Panc1 (cell line): Measurements from ENCODE around the gene CYP26B1. TPM values are rescaled to one million over a fixed set of nuclear protein-coding genes. Genes with fewer than 3 reads are reported as not detected.

ENCODE experiments used
- ATAC-seq: fragments of 200-7000 bp; cut with Tn5 transposase; 2 replicates; pipeline ENCODE4 v1.9.1; 2020; ENCODE audit warnings: mild to moderate bottlenecking, moderate library complexity
- BruUV-seq: library from RNA; stranded (reverse); fragments of 400-500 nt; replicated peaks from 2 replicates; lab custom pipeline; 2021; lab: Mats Ljungman, UMichigan
- CTCF ChIA-PET: fragments of 300-600 bp; sonication (Branson Sonifier 250); formaldehyde crosslinking; loops from one replicate; lab custom pipeline; 2022; ENCODE audit warnings: antibody characterized with exemption; lab: Charles Lee
- POLR2A ChIA-PET: fragments of 300-600 bp; sonication (Branson Sonifier 250); formaldehyde crosslinking; loops from one replicate; lab custom pipeline; 2022; ENCODE audit warnings: antibody characterized with exemption; lab: Charles Lee
- DNase-seq: peaks from one replicate; pipeline ENCODE4 v3.0.0-alpha.2; 2010; ENCODE audit warnings: low read depth, low spot score
- H3K27ac ChIP-seq: 2 replicates; pipeline ENCODE4 v1.5.1; 2011; ENCODE audit warnings: mild to moderate bottlenecking, low read length, inconsistent platforms
- H3K27me3 ChIP-seq: fragments of 200-500 bp; sonication (Bioruptor generic); 2 replicates; pipeline ENCODE4 v1.6.0; 2014; ENCODE audit warnings: low read length, inconsistent platforms; ENCODE audit not compliant: control insufficient read depth, insufficient read depth
- H3K36me3 ChIP-seq: fragments of 200-500 bp; sonication (Bioruptor generic); 2 replicates; pipeline ENCODE4 v1.5.1; 2014; ENCODE audit warnings: inconsistent platforms, mild to moderate bottlenecking, low read length, moderate library complexity; ENCODE audit not compliant: control insufficient read depth, insufficient read depth
- H3K4me1 ChIP-seq: 2 replicates; pipeline ENCODE4 v1.5.1; 2011; ENCODE audit warnings: inconsistent platforms, mild to moderate bottlenecking, low read length, moderate library complexity; ENCODE audit not compliant: control insufficient read depth, insufficient read depth
- H3K4me3 ChIP-seq, 2 experiments: 2 replicates each; pipeline ENCODE4 v1.5.1; 2011 to 2012; ENCODE audit warnings: low read depth in 2 of 2, low read length in 2 of 2, mild to moderate bottlenecking in 2 of 2, inconsistent platforms in 1 of 2, moderate library complexity in 1 of 2
- H3K9me3 ChIP-seq: fragments of 200-500 bp; sonication (Bioruptor generic); 2 replicates; pipeline ENCODE4 v1.5.1; 2014; ENCODE audit warnings: low read depth, mild to moderate bottlenecking, inconsistent platforms, low read length, moderate library complexity; ENCODE audit not compliant: control insufficient read depth, insufficient read depth
- POLR2AphosphoS5 ChIP-seq: IDR thresholded peaks from 2 replicates; pipeline ENCODE4 v1.6.1; 2012; ENCODE audit warnings: mild to moderate bottlenecking, low read depth, low read length, moderate library complexity
- SIN3A ChIP-seq: IDR thresholded peaks from 2 replicates; pipeline ENCODE4 v1.6.1; 2012; ENCODE audit warnings: low read depth, mild to moderate bottlenecking, low read length, moderate library complexity, borderline replicate concordance; ENCODE audit not compliant: insufficient read depth
- in situ Hi-C: cut with HindIII; loops from 2 replicates; pipeline ENCODE4 v1.10.0; 2016; ENCODE audit warnings: low sequenced_read_pairs, low pct_unique_long_range_greater_than_20kb
- intact Hi-C: fragments of 100-400 bp; cut with micrococcal nuclease; formaldehyde crosslinking; loops from one replicate; pipeline ENCODE4 v1.10.0; 2022; ENCODE audit not compliant: unreplicated experiment
- total RNA-seq: library from RNA; stranded (reverse); gene quantifications from one replicate; pipeline ENCODE4 v1.2.1, GENCODE V29; 2021; ENCODE audit not compliant: unreplicated experiment
- TF ChIP-seq, protein P1 (sequence below): fragments of 450-650 bp; IDR thresholded peaks from 2 replicates; pipeline ENCODE4 v1.5.1; 2017; ENCODE audit warnings: mild to moderate bottlenecking
- TF ChIP-seq, protein P2 (sequence below), 2 experiments: IDR thresholded peaks; 2 replicates each; pipeline ENCODE4 v1.6.1; 2011 to 2012; ENCODE audit warnings: low read depth in 2 of 2, control low read depth in 1 of 2, low read length in 1 of 2, mild to moderate bottlenecking in 1 of 2, moderate library complexity in 1 of 2; ENCODE audit not compliant: insufficient read depth in 1 of 2

The CYP26B1 gene
- total RNA-seq, 1 experiment from 2014 or later: 12.3 TPM

DNA sequence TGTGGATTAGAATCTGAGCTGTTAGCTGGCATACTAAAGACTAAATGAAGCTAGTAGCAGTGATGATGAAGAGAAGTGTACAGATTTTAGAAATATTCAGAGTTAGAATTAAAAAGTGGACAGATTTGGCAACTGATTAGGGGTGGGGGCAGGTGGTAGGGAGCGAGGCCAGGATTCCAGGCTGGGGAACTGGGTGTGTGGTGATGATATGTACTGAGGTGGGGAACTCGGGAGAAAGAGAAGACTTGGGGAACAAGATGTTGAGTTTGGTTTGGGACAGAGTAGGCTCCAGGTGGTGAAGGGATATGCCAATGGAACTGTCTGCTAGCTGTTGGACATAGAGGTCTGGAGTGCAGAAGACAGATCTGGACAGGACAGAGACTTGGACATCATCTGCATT is 9.2 kb upstream of the CYP26B1 start:
- H3K9me3 ChIP-seq: no peaks in the 10 kb centered on the region
- TF ChIP-seq POLR2AphosphoS5 (no peak), SIN3A (no peak)
- TF ChIP-seq, protein P1, sequence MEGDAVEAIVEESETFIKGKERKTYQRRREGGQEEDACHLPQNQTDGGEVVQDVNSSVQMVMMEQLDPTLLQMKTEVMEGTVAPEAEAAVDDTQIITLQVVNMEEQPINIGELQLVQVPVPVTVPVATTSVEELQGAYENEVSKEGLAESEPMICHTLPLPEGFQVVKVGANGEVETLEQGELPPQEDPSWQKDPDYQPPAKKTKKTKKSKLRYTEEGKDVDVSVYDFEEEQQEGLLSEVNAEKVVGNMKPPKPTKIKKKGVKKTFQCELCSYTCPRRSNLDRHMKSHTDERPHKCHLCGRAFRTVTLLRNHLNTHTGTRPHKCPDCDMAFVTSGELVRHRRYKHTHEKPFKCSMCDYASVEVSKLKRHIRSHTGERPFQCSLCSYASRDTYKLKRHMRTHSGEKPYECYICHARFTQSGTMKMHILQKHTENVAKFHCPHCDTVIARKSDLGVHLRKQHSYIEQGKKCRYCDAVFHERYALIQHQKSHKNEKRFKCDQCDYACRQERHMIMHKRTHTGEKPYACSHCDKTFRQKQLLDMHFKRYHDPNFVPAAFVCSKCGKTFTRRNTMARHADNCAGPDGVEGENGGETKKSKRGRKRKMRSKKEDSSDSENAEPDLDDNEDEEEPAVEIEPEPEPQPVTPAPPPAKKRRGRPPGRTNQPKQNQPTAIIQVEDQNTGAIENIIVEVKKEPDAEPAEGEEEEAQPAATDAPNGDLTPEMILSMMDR: no peak
- TF ChIP-seq, protein P2, sequence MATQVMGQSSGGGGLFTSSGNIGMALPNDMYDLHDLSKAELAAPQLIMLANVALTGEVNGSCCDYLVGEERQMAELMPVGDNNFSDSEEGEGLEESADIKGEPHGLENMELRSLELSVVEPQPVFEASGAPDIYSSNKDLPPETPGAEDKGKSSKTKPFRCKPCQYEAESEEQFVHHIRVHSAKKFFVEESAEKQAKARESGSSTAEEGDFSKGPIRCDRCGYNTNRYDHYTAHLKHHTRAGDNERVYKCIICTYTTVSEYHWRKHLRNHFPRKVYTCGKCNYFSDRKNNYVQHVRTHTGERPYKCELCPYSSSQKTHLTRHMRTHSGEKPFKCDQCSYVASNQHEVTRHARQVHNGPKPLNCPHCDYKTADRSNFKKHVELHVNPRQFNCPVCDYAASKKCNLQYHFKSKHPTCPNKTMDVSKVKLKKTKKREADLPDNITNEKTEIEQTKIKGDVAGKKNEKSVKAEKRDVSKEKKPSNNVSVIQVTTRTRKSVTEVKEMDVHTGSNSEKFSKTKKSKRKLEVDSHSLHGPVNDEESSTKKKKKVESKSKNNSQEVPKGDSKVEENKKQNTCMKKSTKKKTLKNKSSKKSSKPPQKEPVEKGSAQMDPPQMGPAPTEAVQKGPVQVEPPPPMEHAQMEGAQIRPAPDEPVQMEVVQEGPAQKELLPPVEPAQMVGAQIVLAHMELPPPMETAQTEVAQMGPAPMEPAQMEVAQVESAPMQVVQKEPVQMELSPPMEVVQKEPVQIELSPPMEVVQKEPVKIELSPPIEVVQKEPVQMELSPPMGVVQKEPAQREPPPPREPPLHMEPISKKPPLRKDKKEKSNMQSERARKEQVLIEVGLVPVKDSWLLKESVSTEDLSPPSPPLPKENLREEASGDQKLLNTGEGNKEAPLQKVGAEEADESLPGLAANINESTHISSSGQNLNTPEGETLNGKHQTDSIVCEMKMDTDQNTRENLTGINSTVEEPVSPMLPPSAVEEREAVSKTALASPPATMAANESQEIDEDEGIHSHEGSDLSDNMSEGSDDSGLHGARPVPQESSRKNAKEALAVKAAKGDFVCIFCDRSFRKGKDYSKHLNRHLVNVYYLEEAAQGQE (IDR thresholded peaks at IDR 0.05; ENCODE audit: insufficient read depth in 1 of 2, low read depth in 2 of 2, low read length in 1 of 2): no peak
- H3K27ac ChIP-seq: no peak overlapping the region
- CTCF ChIA-PET: interaction anchor here (0.5 kb wide), 1 partner anchor 101 kb away, joined by 4 read pairs; no protein-coding TSS in a partner anchor
- in situ Hi-C loops (no loop called here), intact Hi-C loops (loop anchor here (10.0 kb wide), 2 partner anchors 352 to 588 kb away; no protein-coding TSS in a partner anchor)
- no peaks in the 10 kb centered on the region for H3K36me3 ChIP-seq
- H3K4me1 ChIP-seq: no peaks in the 10 kb centered on the region
- H3K27me3 ChIP-seq: peaks cover 4% of the 10 kb centered on the region; the same call in 1 of the 2 replicates
- no peak for DNase-seq
- POLR2A ChIA-PET: no interaction called here
- ATAC-seq: no peak
- H3K4me3 ChIP-seq: no peak overlapping the region
- BruUV-seq: no TSS peak

DNA sequence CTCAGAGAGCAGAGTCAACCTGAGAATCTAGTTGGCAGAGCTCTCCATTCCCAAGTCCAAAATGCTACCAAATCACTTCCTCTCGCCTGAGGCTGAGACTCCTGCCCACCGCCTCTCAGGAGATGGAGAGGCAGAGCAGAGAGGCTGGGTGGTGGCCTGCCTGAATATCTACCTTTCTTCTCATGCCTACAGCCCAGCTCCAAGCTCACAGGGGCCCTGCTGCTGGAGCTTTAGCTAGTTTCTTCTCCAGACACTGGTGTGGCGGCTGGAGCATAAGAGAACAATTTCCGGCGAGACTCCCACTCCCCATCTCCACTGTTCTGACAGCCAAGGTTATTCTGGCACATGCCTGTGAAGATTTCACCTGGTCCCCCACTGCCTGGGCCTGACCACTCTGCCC is 8.1 kb upstream of the CYP26B1 start:
- CTCF ChIA-PET: interaction anchor here (0.6 to 1.2 kb wide), 2 partner anchors 424 to 861 kb away, joined by 3 to 11 read pairs; no protein-coding TSS in a partner anchor
- no peak for DNase-seq
- POLR2A ChIA-PET: no interaction called here
- intact Hi-C loops: loop anchor here (10.0 kb wide), 2 partner anchors 351 to 589 kb away; no protein-coding TSS in a partner anchor
- no peak overlapping the region for H3K27ac ChIP-seq
- no peaks in the 10 kb centered on the region for H3K36me3 ChIP-seq
- no peak for ATAC-seq
- no peak overlapping the region for H3K4me3 ChIP-seq
- H3K9me3 ChIP-seq: no peaks in the 10 kb centered on the region
- BruUV-seq: no TSS peak
- in situ Hi-C loops: no loop called here
- H3K27me3 ChIP-seq: 0 out of 2 replicates have a peak, but pooled peaks cover 2% of the 10 kb centered on the region
- no peaks in the 10 kb centered on the region for H3K4me1 ChIP-seq
- TF ChIP-seq, protein P1: no peak
- no peak for TF ChIP-seq SIN3A
